A549 (cell line): ENCODE data around the gene AGBL4. TPM values are rescaled to one million over a fixed set of nuclear protein-coding genes. Genes with fewer than 3 reads are reported as not detected.

Experiments
- ATAC-seq, 2 experiments: fragments of 200-7000 bp in 1 of 2; fragments of >200 bp in 1 of 2; cut with Nextera tagmentation in 1 of 2; cut with Tn5 transposase in 1 of 2; 3 replicates each; pipeline versions ENCODE4 v1.8.0 to v1.9.1; 2018 to 2020; ENCODE audit warnings: mild to moderate bottlenecking in 1 of 2, moderate library complexity in 1 of 2
- CTCF ChIA-PET: fragments of 300-600 bp; sonication (Branson Sonifier 250); formaldehyde crosslinking; extraction: SDS; loops from one replicate; lab custom pipeline; 2021; ENCODE audit warnings: antibody characterized with exemption, inconsistent platforms; lab: Yijun Ruan, JAX
- POLR2A ChIA-PET: fragments of 350-600 bp; formaldehyde crosslinking; extraction: SDS; loops from one replicate; lab custom pipeline; 2021; ENCODE audit warnings: antibody characterized with exemption, inconsistent platforms; lab: Yijun Ruan, JAX
- DNase-seq, 2 experiments: peaks; one replicate each; pipeline versions ENCODE4 v3.0.0 to v3.0.0-alpha.2; 2011 to 2016; ENCODE audit warnings: low read depth in 1 of 2, low spot score in 1 of 2
- FAIRE-seq: peaks from 2 replicates; lab custom pipeline; 2011; peaks lifted over from hg19 to GRCh38; lab: Jason Lieb, UNC
- H3K27ac ChIP-seq, 2 experiments: fragments of >200 bp; sonication (Bioruptor Twin); formaldehyde crosslinking; 3 replicates each; pipeline ENCODE4 v1.5.1; 2016 to 2017
- H3K4me1 ChIP-seq: fragments of >200 bp; sonication (Bioruptor Twin); formaldehyde crosslinking; 3 replicates; pipeline ENCODE4 v1.6.1; 2016
- H3K4me2 ChIP-seq: fragments of >200 bp; sonication (Bioruptor Twin); formaldehyde crosslinking; 3 replicates; pipeline ENCODE4 v1.6.1; 2016
- H3K4me3 ChIP-seq: fragments of >200 bp; sonication (Bioruptor Twin); formaldehyde crosslinking; 3 replicates; pipeline ENCODE4 v1.5.1; 2016
- H3K9me3 ChIP-seq: fragments of >200 bp; sonication (Bioruptor Twin); formaldehyde crosslinking; 3 replicates; pipeline ENCODE4 v1.6.1; 2016
- EHMT2 ChIP-seq: fragments of 200-600 bp; sonication (generic); IDR thresholded peaks from 2 replicates; pipeline ENCODE4 v1.6.1; 2016; ENCODE audit warnings: antibody characterized with exemption, low read depth, mild to moderate bottlenecking, moderate library complexity
- EP300 ChIP-seq, 2 experiments: fragments of >200 bp; sonication (Bioruptor Twin); formaldehyde crosslinking; IDR thresholded peaks; 2 replicates in 1 of 2; 3 replicates in 1 of 2; pipeline ENCODE4 v1.6.1; 2016 to 2017
- ESRRA ChIP-seq: fragments of 150-350 bp; IDR thresholded peaks from 2 replicates; pipeline ENCODE4 v1.6.1; 2014; ENCODE audit warnings: mild to moderate bottlenecking, low read length, borderline replicate concordance
- FOSB ChIP-seq: fragments of 250-450 bp; sonication (Bioruptor Pico); IDR thresholded peaks from 2 replicates; pipeline ENCODE4 v1.5.0; 2020; ENCODE audit warnings: mild to moderate bottlenecking, moderate library complexity
- FOSL2 ChIP-seq, 2 experiments: fragments of 450-650 bp in 1 of 2; fragments of >200 bp in 1 of 2; sonication (Bioruptor Twin) in 1 of 2; formaldehyde crosslinking; IDR thresholded peaks; 2 replicates each; pipeline versions ENCODE4 v1.5.0 to v1.6.1; 2016 to 2020; ENCODE audit warnings: mild to moderate bottlenecking in 1 of 2, moderate library complexity in 1 of 2
- HDAC2 ChIP-seq: fragments of 200-600 bp; sonication (generic); IDR thresholded peaks from 2 replicates; pipeline ENCODE4 v1.6.1; 2016
- HOXA7 ChIP-seq: fragments of 250-450 bp; sonication (Bioruptor Pico); IDR thresholded peaks from 2 replicates; pipeline ENCODE4 v1.5.0; 2020; ENCODE audit warnings: mild to moderate bottlenecking, moderate library complexity
- HOXB5 ChIP-seq: fragments of 250-450 bp; sonication (Bioruptor Pico); IDR thresholded peaks from 2 replicates; pipeline ENCODE4 v1.5.0; 2020; ENCODE audit warnings: mild to moderate bottlenecking, moderate library complexity
- JUN ChIP-seq, 2 experiments: fragments of >200 bp; sonication (Bioruptor Twin); formaldehyde crosslinking; IDR thresholded peaks; 2 replicates in 1 of 2; 3 replicates in 1 of 2; pipeline ENCODE4 v1.6.1; 2016 to 2017
- MAFK ChIP-seq: fragments of 450-650 bp; IDR thresholded peaks from 2 replicates; pipeline ENCODE4 v1.6.1; 2014; ENCODE audit not compliant: partially characterized antibody
- MAZ ChIP-seq: fragments of 150-350 bp; IDR thresholded peaks from 2 replicates; pipeline ENCODE4 v1.6.1; 2014; ENCODE audit warnings: antibody characterized with exemption, low read depth, low read length, borderline replicate concordance
- PHF8 ChIP-seq: fragments of 200-600 bp; sonication (generic); IDR thresholded peaks from 2 replicates; pipeline ENCODE4 v1.6.1; 2016; ENCODE audit warnings: low read depth, mild to moderate bottlenecking, antibody characterized with exemption, moderate library complexity, borderline replicate concordance
- POLR2A ChIP-seq: IDR thresholded peaks from 2 replicates; pipeline ENCODE4 v1.6.1; 2012; ENCODE audit warnings: mild to moderate bottlenecking, low read length
- RCOR1 ChIP-seq: fragments of 150-350 bp; IDR thresholded peaks from 2 replicates; pipeline ENCODE4 v1.6.1; 2014; ENCODE audit warnings: antibody characterized with exemption, low read length, low read depth
- RFX5 ChIP-seq: fragments of 450-650 bp; IDR thresholded peaks from 2 replicates; pipeline ENCODE4 v1.7.1; 2014; ENCODE audit warnings: antibody characterized with exemption, mild to moderate bottlenecking, moderate library complexity
- RNF2 ChIP-seq: fragments of 200-600 bp; sonication (generic); IDR thresholded peaks from 2 replicates; pipeline ENCODE4 v1.6.1; 2016; ENCODE audit warnings: low read depth, mild to moderate bottlenecking, antibody characterized with exemption, moderate library complexity, borderline replicate concordance
- ZFP36 ChIP-seq: fragments of 450-650 bp; IDR thresholded peaks from 2 replicates; pipeline ENCODE4 v1.6.1; 2014; ENCODE audit warnings: borderline replicate concordance; ENCODE audit not compliant: partially characterized antibody
- ZNF302 ChIP-seq: fragments of 250-450 bp; sonication (Bioruptor Pico); IDR thresholded peaks from 2 replicates; pipeline ENCODE4 v1.9.0; 2021; ENCODE audit warnings: inconsistent platforms, mild to moderate bottlenecking, moderate library complexity
- WGBS: methylation state at CpG from one replicate; pipeline ENCODE4 v1.1.6; 2017; ENCODE audit errors: missing lambda C conversion rate; 5-methylcytosine and 5-hydroxymethylcytosine counted together
- polyA plus RNA-seq, 4 experiments: library from polyadenylated mRNA; depleted of rRNA in 3 of 4; stranded (reverse); fragments of >200 nt; fragmentation: RNase III in 1 of 4; extraction: RNeasy Plus Mini Kit Qiagen cat#74134 plus additional on column Dnase treatment in 1 of 4; gene quantifications; 2 replicates in 3 of 4; 3 replicates in 1 of 4; pipeline ENCODE4 v1.2.3, GENCODE V29; 2011 to 2017
- TF ChIP-seq, protein P1 (sequence below): IDR thresholded peaks from 2 replicates; pipeline ENCODE4 v1.6.1; 2012
- TF ChIP-seq, protein P2 (sequence below): fragments of >200 bp; sonication (Bioruptor Twin); formaldehyde crosslinking; IDR thresholded peaks from 3 replicates; pipeline ENCODE4 v1.5.1; 2016
- TF ChIP-seq, protein P3 (sequence below): IDR thresholded peaks from 2 replicates; pipeline ENCODE4 v1.6.1; 2012
- TF ChIP-seq, protein P4 (sequence below): IDR thresholded peaks from 2 replicates; pipeline ENCODE4 v1.6.1; 2012; ENCODE audit warnings: low read depth, borderline replicate concordance
- TF ChIP-seq, protein P5 (sequence below): fragments of >200 bp; sonication (Bioruptor Twin); formaldehyde crosslinking; IDR thresholded peaks from 2 replicates; pipeline ENCODE4 v1.6.1; 2016
- TF ChIP-seq, protein P6 (sequence below): fragments of 450-650 bp; IDR thresholded peaks from 2 replicates; pipeline ENCODE4 v1.6.1; 2014; ENCODE audit warnings: antibody characterized with exemption

AGBL4 gene
- polyA plus RNA-seq, 2 of the 4 experiments (the other 2 are of a cell fraction), result not detected

DNA sequence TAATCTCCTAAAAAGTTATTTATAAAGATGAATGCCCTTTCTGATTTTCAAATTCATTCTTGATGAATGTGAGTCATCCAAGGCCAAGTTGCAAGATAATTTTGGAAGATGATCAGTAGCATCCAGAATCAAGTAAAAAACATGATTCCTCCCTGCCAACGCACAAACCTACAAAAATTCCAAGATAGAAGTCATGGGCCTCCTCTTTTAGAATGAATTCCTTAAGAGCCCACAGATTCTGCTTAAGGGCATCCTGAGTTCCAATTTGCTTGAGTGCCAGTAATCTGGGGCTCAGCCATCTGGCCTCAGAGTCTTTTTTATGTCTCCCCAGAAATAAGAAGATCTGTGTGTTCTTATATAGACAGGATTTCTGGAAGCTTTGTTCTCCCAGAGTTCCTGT, 1528.6 kb downstream of the AGBL4 start:
- no peaks in the 10 kb centered on the region for H3K9me3 ChIP-seq
- POLR2A ChIA-PET, result no interaction called here
- no peak for TF ChIP-seq HOXB5 (CRISPR knock-in tag)
- TF ChIP-seq ZNF302 (CRISPR knock-in tag), result no peak
- no peak for TF ChIP-seq POLR2A
- no peak for TF ChIP-seq PHF8
- no peak for TF ChIP-seq RCOR1
- TF ChIP-seq JUN (IDR thresholded peaks at IDR 0.05), result no peak
- TF ChIP-seq, protein P1, sequence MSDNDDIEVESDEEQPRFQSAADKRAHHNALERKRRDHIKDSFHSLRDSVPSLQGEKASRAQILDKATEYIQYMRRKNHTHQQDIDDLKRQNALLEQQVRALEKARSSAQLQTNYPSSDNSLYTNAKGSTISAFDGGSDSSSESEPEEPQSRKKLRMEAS, result no peak
- TF ChIP-seq, all 56 proteins: peak for 0
- DNase-seq (no peak), ATAC-seq (no peak), FAIRE-seq (no peak)
- Histone ChIP-seq H3K4me1 (no peaks in the 10 kb centered on the region), H3K27ac (no peak overlapping the region), H3K4me3 (no peak overlapping the region), H3K4me2 (no peak overlapping the region)
- CTCF ChIA-PET, result interaction anchor here (0.6 kb wide), 1 partner anchor 1515 kb away, joined by 3 read pairs; no protein-coding TSS in a partner anchor
- 22% methylated on average over 1 of the region's 1 CpG for WGBS

DNA sequence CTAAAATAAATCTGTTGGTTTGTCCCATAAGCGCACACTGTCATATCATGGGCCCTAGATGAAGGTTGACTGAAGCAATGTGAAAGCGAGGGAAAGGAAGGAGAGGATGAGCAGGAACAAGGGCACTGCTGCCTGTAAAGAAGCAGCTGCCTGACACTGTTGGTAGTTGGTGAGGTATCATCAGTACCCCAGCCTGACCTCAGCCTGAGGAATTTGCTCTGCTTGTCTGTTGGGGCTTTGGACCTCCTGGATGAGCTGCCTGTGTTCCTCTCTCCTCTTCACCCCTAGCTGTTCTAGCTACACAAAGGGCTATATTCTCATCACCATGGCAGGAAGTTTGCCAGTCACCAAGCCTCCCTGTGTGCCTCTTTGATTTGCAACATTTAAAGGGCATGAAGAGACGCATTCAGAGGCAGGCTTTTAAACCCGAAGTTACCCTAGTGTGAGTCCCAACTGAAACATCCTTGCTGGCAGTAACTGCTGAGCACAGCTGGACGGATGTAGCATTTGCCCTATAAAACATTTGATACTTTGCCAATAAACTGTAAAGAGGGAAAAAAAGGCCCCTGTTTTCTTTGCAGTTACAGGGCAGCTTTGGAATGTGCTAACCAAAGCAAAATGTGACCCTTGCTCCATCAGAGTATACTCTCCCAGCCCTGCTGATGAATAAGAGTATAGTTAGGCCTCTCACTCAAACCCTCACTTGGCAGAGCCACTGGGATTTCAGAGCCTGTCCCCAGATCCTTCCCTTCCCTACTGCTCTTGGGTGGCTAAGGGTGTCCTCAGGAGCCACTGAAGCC, 1529.6 kb downstream of the AGBL4 start:
- ChIA-PET CTCF (interaction anchor here (0.9 kb wide), 1 partner anchor 12 kb away, joined by 3 read pairs; no protein-coding TSS in a partner anchor), POLR2A (no interaction called here)

More for the DNA sequence above, 1529.6 kb downstream of the AGBL4 start:
- TF ChIP-seq, protein P2, sequence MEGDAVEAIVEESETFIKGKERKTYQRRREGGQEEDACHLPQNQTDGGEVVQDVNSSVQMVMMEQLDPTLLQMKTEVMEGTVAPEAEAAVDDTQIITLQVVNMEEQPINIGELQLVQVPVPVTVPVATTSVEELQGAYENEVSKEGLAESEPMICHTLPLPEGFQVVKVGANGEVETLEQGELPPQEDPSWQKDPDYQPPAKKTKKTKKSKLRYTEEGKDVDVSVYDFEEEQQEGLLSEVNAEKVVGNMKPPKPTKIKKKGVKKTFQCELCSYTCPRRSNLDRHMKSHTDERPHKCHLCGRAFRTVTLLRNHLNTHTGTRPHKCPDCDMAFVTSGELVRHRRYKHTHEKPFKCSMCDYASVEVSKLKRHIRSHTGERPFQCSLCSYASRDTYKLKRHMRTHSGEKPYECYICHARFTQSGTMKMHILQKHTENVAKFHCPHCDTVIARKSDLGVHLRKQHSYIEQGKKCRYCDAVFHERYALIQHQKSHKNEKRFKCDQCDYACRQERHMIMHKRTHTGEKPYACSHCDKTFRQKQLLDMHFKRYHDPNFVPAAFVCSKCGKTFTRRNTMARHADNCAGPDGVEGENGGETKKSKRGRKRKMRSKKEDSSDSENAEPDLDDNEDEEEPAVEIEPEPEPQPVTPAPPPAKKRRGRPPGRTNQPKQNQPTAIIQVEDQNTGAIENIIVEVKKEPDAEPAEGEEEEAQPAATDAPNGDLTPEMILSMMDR, result no peak
- no peak for TF ChIP-seq RNF2
- TF ChIP-seq MAZ, result no peak
- TF ChIP-seq ZFP36, result no peak
- no peak for TF ChIP-seq RFX5
- TF ChIP-seq, protein P3, sequence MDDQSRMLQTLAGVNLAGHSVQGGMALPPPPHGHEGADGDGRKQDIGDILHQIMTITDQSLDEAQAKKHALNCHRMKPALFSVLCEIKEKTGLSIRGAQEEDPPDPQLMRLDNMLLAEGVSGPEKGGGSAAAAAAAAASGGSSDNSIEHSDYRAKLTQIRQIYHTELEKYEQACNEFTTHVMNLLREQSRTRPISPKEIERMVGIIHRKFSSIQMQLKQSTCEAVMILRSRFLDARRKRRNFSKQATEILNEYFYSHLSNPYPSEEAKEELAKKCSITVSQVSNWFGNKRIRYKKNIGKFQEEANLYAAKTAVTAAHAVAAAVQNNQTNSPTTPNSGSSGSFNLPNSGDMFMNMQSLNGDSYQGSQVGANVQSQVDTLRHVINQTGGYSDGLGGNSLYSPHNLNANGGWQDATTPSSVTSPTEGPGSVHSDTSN, result no peak
- TF ChIP-seq EHMT2, result no peak
- no peak for TF ChIP-seq ESRRA
- no peak for TF ChIP-seq FOSB (CRISPR knock-in tag)
- TF ChIP-seq, protein P4, sequence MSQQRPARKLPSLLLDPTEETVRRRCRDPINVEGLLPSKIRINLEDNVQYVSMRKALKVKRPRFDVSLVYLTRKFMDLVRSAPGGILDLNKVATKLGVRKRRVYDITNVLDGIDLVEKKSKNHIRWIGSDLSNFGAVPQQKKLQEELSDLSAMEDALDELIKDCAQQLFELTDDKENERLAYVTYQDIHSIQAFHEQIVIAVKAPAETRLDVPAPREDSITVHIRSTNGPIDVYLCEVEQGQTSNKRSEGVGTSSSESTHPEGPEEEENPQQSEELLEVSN, result no peak
- no peak for TF ChIP-seq POLR2A
- no peak for TF ChIP-seq FOSL2 (IDR thresholded peaks at IDR 0.05)
- no peak for TF ChIP-seq FOSL2 (CRISPR knock-in tag; IDR thresholded peaks at IDR 0.05)
- TF ChIP-seq HDAC2, result no peak
- TF ChIP-seq JUN (IDR thresholded peaks at IDR 0.05), result no peak
- TF ChIP-seq, protein P5, sequence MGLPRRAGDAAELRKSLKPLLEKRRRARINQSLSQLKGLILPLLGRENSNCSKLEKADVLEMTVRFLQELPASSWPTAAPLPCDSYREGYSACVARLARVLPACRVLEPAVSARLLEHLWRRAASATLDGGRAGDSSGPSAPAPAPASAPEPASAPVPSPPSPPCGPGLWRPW, result no peak
- no peak for TF ChIP-seq MAFK
- TF ChIP-seq EP300 (IDR thresholded peaks at IDR 0.05), result no peak
- TF ChIP-seq, protein P6, sequence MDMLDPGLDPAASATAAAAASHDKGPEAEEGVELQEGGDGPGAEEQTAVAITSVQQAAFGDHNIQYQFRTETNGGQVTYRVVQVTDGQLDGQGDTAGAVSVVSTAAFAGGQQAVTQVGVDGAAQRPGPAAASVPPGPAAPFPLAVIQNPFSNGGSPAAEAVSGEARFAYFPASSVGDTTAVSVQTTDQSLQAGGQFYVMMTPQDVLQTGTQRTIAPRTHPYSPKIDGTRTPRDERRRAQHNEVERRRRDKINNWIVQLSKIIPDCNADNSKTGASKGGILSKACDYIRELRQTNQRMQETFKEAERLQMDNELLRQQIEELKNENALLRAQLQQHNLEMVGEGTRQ, result no peak
- no peak for TF ChIP-seq HOXA7 (CRISPR knock-in tag)
- TF ChIP-seq PHF8, result no peak
- FAIRE-seq, result no peak
- 53% methylated on average over 4 of the region's 5 CpGs for WGBS
- H3K4me1 ChIP-seq, result no peaks in the 10 kb centered on the region
- no peak for ATAC-seq
- no peaks in the 10 kb centered on the region for H3K9me3 ChIP-seq
- DNase-seq, result no peak
- no peak overlapping the region for H3K27ac ChIP-seq
- H3K4me2 ChIP-seq, result no peak overlapping the region
- no peak overlapping the region for H3K4me3 ChIP-seq
